SK-N-SH (cell line): ENCODE results near the gene VDR. TPM values are rescaled to one million over a fixed set of nuclear protein-coding genes. Genes with fewer than 3 reads are reported as not detected.

ENCODE experiments used
- CTCF ChIA-PET: fragments of 300-600, 350-600 bp; formaldehyde crosslinking; extraction: SDS; loops from one replicate; lab custom pipeline; 2021; lab: Yijun Ruan, JAX
- POLR2A ChIA-PET: fragments of 350-600 bp; sonication (Branson Sonifier 250); formaldehyde crosslinking; extraction: SDS; loops from one replicate; lab custom pipeline; 2020; ENCODE audit warnings: antibody characterized with exemption, inconsistent platforms; lab: Yijun Ruan, JAX
- DNase-seq: peaks from one replicate; pipeline ENCODE4 v3.0.0; 2012
- H2AFZ ChIP-seq: fragments of 200-600 bp; sonication (generic); 2 replicates; pipeline ENCODE4 v1.8.1; 2016; ENCODE audit warnings: antibody characterized with exemption, mild to moderate bottlenecking, low read depth
- H3F3A ChIP-seq: fragments of 200-600 bp; sonication (generic); replicated peaks from 2 replicates; pipeline ENCODE3; 2016; ENCODE audit warnings: antibody characterized with exemption, mild to moderate bottlenecking; ENCODE audit not compliant: insufficient read depth
- H3K27ac ChIP-seq, 2 experiments: fragments of 200-500 bp in 1 of 2; fragments of 200-600 bp in 1 of 2; sonication (Bioruptor generic) in 1 of 2; sonication (generic), shearing (Covaris generic) in 1 of 2; 2 replicates each; pipeline versions ENCODE4 v1.5.1 to v1.6.1; 2014 to 2016; ENCODE audit warnings: low read depth in 2 of 2, inconsistent platforms in 1 of 2, low read length in 1 of 2, mild to moderate bottlenecking in 1 of 2, mixed read lengths in 1 of 2
- H3K27me3 ChIP-seq: fragments of 200-600 bp; sonication (generic), shearing (Covaris generic); 2 replicates; pipeline ENCODE4 v1.6.1; 2016; ENCODE audit warnings: mixed run types; ENCODE audit not compliant: insufficient read depth
- H3K36me3 ChIP-seq, 2 experiments: fragments of 200-500 bp in 1 of 2; fragments of 200-600 bp in 1 of 2; sonication (Bioruptor generic) in 1 of 2; sonication (generic) in 1 of 2; replicated peaks in 1 of 2; 2 replicates each; pipeline versions ENCODE3 to v1.5.1; 2014 to 2016; ENCODE audit warnings: low read length in 1 of 2, mild to moderate bottlenecking in 1 of 2; ENCODE audit not compliant: insufficient read depth in 2 of 2, control insufficient read depth in 1 of 2
- H3K4me1 ChIP-seq, 2 experiments: fragments of 200-500 bp in 1 of 2; fragments of 200-600 bp in 1 of 2; sonication (Bioruptor generic) in 1 of 2; sonication (generic), shearing (Covaris generic) in 1 of 2; 2 replicates each; pipeline versions ENCODE4 v1.5.1 to v1.6.1; 2014 to 2016; ENCODE audit warnings: low read depth in 1 of 2, low read length in 1 of 2, mixed run types in 1 of 2; ENCODE audit not compliant: insufficient read depth in 2 of 2, control insufficient read depth in 1 of 2
- H3K4me2 ChIP-seq: fragments of 200-600 bp; sonication (generic), shearing (Covaris generic); 2 replicates; pipeline ENCODE4 v1.6.1; 2017; ENCODE audit warnings: mixed run types
- H3K4me3 ChIP-seq, 2 experiments: fragments of 200-500 bp in 1 of 2; fragments of 200-600 bp in 1 of 2; sonication (Bioruptor generic) in 1 of 2; sonication (generic), shearing (Covaris generic) in 1 of 2; 2 replicates each; pipeline versions ENCODE4 v1.5.1 to v1.8.1; 2014 to 2016; ENCODE audit warnings: low read depth in 2 of 2, inconsistent platforms in 1 of 2, low read length in 1 of 2, mild to moderate bottlenecking in 1 of 2, mixed read lengths in 1 of 2, moderate library complexity in 1 of 2
- H3K79me2 ChIP-seq: fragments of 200-600 bp; sonication (generic); 2 replicates; pipeline ENCODE4 v1.8.1; 2017; ENCODE audit warnings: mild to moderate bottlenecking; ENCODE audit not compliant: insufficient read depth
- H3K9ac ChIP-seq: fragments of 200-600 bp; sonication (generic); 2 replicates; pipeline ENCODE4 v1.6.1; 2017; ENCODE audit warnings: mixed run types
- H3K9me2 ChIP-seq: fragments of 200-600 bp; sonication (generic); 2 replicates; pipeline ENCODE4 v1.6.1; 2017; ENCODE audit warnings: mixed run types
- H3K9me3 ChIP-seq: fragments of 200-600 bp; sonication (generic); 2 replicates; pipeline ENCODE4 v1.6.1; 2017; ENCODE audit warnings: mixed run types, mild to moderate bottlenecking, moderate library complexity
- H4K20me1 ChIP-seq: fragments of 200-600 bp; sonication (generic); 2 replicates; pipeline ENCODE4 v1.6.1; 2017; ENCODE audit warnings: mild to moderate bottlenecking, mixed run types; ENCODE audit not compliant: insufficient read depth
- ELF1 ChIP-seq: IDR thresholded peaks from 2 replicates; pipeline ENCODE4 v1.4.0; 2012
- EP300 ChIP-seq, 2 experiments: IDR thresholded peaks; 2 replicates each; pipeline versions ENCODE4 v1.4.0 to v1.6.1; 2012; ENCODE audit warnings: borderline replicate concordance in 1 of 2, low read depth in 1 of 2, low read length in 1 of 2
- FOXM1 ChIP-seq: IDR thresholded peaks from 2 replicates; pipeline ENCODE4 v1.4.0; 2012; ENCODE audit warnings: low read depth, mild to moderate bottlenecking
- GABPA ChIP-seq: IDR thresholded peaks from 2 replicates; pipeline ENCODE4 v1.4.0; 2012; ENCODE audit warnings: low read depth, mild to moderate bottlenecking
- JUND ChIP-seq: IDR thresholded peaks from 2 replicates; pipeline ENCODE4 v1.4.0; 2012
- REST ChIP-seq: IDR thresholded peaks from 2 replicates; pipeline ENCODE4 v1.6.1; 2012; ENCODE audit warnings: mild to moderate bottlenecking, low read depth, low read length, moderate library complexity
- RFX5 ChIP-seq: IDR thresholded peaks from 2 replicates; pipeline ENCODE4 v1.6.1; 2012; ENCODE audit warnings: mild to moderate bottlenecking, improper control_type of control experiment, low read length
- TEAD4 ChIP-seq: IDR thresholded peaks from 2 replicates; pipeline ENCODE4 v1.4.0; 2012; ENCODE audit warnings: mild to moderate bottlenecking, borderline replicate concordance; ENCODE audit not compliant: insufficient read depth
- USF1 ChIP-seq: IDR thresholded peaks from 2 replicates; pipeline ENCODE4 v1.4.0; 2012; ENCODE audit warnings: low read depth, borderline replicate concordance
- YY1 ChIP-seq: IDR thresholded peaks from 2 replicates; pipeline ENCODE4 v1.4.0; 2012; ENCODE audit warnings: low read depth, mild to moderate bottlenecking
- WGBS: methylation state at CpG from one replicate; pipeline ENCODE4 v1.1.6; 2017; ENCODE audit warnings: low lambda C conversion rate; 5-methylcytosine and 5-hydroxymethylcytosine counted together
- polyA plus RNA-seq, 3 experiments: library from polyadenylated mRNA; depleted of rRNA; stranded (reverse); fragments of >200 nt; gene quantifications; 2 replicates each; pipeline ENCODE4 v1.2.3, GENCODE V29; 2012
- TF ChIP-seq, protein P1 (sequence below): fragments of 150-350 bp; IDR thresholded peaks from 2 replicates; pipeline ENCODE4 v1.6.1; 2017; ENCODE audit warnings: antibody characterized with exemption, low read length, low read depth, borderline replicate concordance
- TF ChIP-seq, protein P2 (sequence below): IDR thresholded peaks from 2 replicates; pipeline ENCODE4 v1.4.0; 2012; ENCODE audit warnings: low read depth

VDR gene
- polyA plus RNA-seq, 1 of the 3 experiments (the other 2 are of a cell fraction), result 0.33 TPM

DNA sequence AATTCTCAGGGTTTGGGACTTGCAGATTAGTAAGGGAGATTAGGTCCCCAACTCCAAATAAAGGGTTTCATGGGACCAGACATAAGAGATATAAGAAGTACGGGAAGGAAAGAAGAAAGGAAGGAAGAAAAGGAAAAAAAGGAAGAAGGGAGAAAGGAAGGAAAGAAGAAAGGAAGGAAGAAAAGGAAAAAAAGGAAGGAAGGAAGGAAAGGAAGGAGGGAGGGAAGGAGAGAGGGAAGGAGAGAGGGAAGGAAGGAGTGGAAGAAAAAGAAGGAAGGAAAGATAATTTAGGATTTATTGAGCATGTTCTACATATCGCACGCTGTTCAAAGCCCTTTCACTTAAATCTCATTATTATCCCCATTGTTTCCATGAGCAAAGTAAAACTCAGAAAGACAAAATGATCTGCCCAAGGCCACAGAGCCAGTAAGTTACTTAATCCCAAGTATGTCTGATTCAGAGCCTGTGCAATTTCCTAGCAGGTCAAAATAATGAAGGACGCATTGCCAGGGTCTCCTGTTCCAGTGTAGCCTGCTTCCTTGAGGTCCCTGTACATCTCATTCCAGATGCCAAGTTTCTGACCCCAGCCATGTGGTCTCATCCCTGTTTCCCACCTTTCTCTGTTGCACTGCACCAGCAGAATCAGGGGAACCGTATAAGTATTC lies 81.2 kb downstream of the VDR start:
- Histone ChIP-seq H3K79me2 (peaks cover 24% of the 10 kb centered on the region), H3K27me3 (no peaks in the 10 kb centered on the region), H3K9me2 (no peaks in the 10 kb centered on the region), H3K4me1 (peaks cover 19 to 22% of the 10 kb centered on the region in 2 experiments; a peak in 3 of 4 replicates), H3F3A (peaks cover 9% of the 10 kb centered on the region), H3K4me2 (no peak overlapping the region), H3K36me3 (no peaks in the 10 kb centered on the region), H3K4me3 (no peak overlapping the region), H3K27ac (no peak overlapping the region), H4K20me1 (0 out of 2 replicates have a peak, but pooled peaks cover 1% of the 10 kb centered on the region), H3K9me3 (no peaks in the 10 kb centered on the region), H3K9ac (no peak overlapping the region), H2AFZ (no peak overlapping the region)
- 87% methylated on average over 5 of the region's 5 CpGs for WGBS
- DNase-seq, result no peak
- TF ChIP-seq JUND, result no peak
- TF ChIP-seq RFX5, result no peak
- no peak for TF ChIP-seq FOXM1
- no peak for TF ChIP-seq EP300 (IDR thresholded peaks at IDR 0.05; ENCODE audit: borderline replicate concordance in 1 of 2, low read depth in 1 of 2, low read length in 1 of 2)
- no peak for TF ChIP-seq TEAD4
- TF ChIP-seq, protein P1, sequence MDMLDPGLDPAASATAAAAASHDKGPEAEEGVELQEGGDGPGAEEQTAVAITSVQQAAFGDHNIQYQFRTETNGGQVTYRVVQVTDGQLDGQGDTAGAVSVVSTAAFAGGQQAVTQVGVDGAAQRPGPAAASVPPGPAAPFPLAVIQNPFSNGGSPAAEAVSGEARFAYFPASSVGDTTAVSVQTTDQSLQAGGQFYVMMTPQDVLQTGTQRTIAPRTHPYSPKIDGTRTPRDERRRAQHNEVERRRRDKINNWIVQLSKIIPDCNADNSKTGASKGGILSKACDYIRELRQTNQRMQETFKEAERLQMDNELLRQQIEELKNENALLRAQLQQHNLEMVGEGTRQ, result no peak
- ChIA-PET CTCF (interaction anchor here (1.9 to 7.3 kb wide), 2 partner anchors 14 to 15 kb away, joined by 8 to 59 read pairs; no protein-coding TSS in a partner anchor), POLR2A (no interaction called here)

DNA sequence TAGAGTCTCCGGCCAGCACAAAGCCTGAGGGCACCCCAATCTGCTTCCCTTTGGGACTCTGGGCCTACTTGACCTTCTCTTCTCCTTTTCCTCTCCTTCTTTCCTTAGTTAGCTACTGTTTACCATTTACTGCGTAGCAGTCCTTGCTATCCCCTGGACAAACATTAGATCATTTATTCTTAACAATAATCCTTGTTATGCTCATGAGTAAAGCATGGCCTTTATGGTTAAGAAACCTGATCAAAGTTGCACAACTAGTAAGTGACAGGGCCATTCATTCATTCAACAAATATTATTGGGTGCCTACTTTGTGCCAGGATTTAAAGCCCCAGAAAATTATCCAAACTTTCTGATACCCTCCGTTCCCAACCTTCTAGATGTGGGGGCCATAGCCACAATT lies 81.9 kb downstream of the VDR start:
- Histone ChIP-seq H3K27me3 (no peaks in the 10 kb centered on the region), H3F3A (peaks cover 9% of the 10 kb centered on the region), H3K79me2 (peaks cover 30% of the 10 kb centered on the region), H4K20me1 (peaks cover 8% of the 10 kb centered on the region), H3K4me2 (no peak overlapping the region), H3K4me1 (peaks cover 23% of the 10 kb centered on the region in 2 experiments; a peak in 3 of 4 replicates), H3K36me3 (no peaks in the 10 kb centered on the region), H3K9me3 (no peaks in the 10 kb centered on the region), H3K27ac (no peak overlapping the region), H2AFZ (no peak overlapping the region), H3K4me3 (no peak overlapping the region), H3K9ac (no peak overlapping the region), H3K9me2 (no peaks in the 10 kb centered on the region)
- TF ChIP-seq, protein P2, sequence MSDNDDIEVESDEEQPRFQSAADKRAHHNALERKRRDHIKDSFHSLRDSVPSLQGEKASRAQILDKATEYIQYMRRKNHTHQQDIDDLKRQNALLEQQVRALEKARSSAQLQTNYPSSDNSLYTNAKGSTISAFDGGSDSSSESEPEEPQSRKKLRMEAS, result no peak
- TF ChIP-seq FOXM1, result no peak
- CTCF ChIA-PET, result interaction anchor here (1.2 to 7.3 kb wide), 4 partner anchors 8 to 81 kb away, joined by 3 to 59 read pairs (median 4); no protein-coding TSS in a partner anchor
- DNase-seq, result no peak
- POLR2A ChIA-PET, result no interaction called here
- WGBS, result 98% methylated on average over 3 of the region's 3 CpGs

DNA sequence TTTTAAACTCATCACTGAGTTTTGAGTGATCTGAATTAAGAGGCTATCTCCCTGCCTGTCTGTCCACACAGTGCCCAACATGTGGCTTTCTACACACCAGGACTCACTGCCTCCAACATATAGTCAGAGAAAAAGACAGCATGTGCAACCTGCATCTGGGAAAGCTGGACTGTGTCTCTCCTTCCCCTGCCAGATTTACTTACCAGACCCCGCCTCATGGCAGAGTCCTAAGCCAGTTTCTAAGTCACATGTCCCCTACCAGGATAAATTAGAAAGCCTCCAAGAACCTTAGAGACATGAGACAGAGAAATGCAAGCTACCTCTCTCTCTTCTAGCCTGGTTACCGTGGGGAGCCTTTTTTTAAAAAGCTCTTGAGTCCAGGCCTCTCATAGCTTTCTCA lies 82.4 kb downstream of the VDR start:
- no peak overlapping the region for H3K4me3 ChIP-seq
- H4K20me1 ChIP-seq, result peaks cover 13% of the 10 kb centered on the region
- H3K27me3 ChIP-seq, result no peaks in the 10 kb centered on the region
- DNase-seq, result no peak
- H3K4me2 ChIP-seq, result no peak overlapping the region
- no peaks in the 10 kb centered on the region for H3K9me3 ChIP-seq
- H3K36me3 ChIP-seq, result no peaks in the 10 kb centered on the region
- H3K79me2 ChIP-seq, result peaks cover 35% of the 10 kb centered on the region
- POLR2A ChIA-PET, result no interaction called here
- no peak overlapping the region for H2AFZ ChIP-seq
- H3K9me2 ChIP-seq, result no peaks in the 10 kb centered on the region
- peaks cover 27% of the 10 kb centered on the region in 2 experiments; a peak in 3 of 4 replicates for H3K4me1 ChIP-seq
- no peak overlapping the region for H3K9ac ChIP-seq
- no peak overlapping the region for H3K27ac ChIP-seq
- H3F3A ChIP-seq, result peaks cover 9% of the 10 kb centered on the region
- CTCF ChIA-PET, result interaction anchor here (0.7 to 7.3 kb wide), 5 partner anchors 9 to 80 kb away, joined by 3 to 59 read pairs (median 3); no protein-coding TSS in a partner anchor
- 68% methylated on average over 2 of the region's 2 CpGs for WGBS
- TF ChIP-seq USF1 (no peak), GABPA (no peak), YY1 (no peak), REST (no peak), RFX5 (no peak), ELF1 (no peak)
- TF ChIP-seq, protein P2, result no peak
